HL-60 (cell line): ENCODE results near the gene RNF133.

Source experiments
- POLR2AphosphoS5 ChIP-seq: IDR thresholded peaks from 2 replicates; pipeline ENCODE4 v1.6.1; 2012; ENCODE audit warnings: low read depth
- TF ChIP-seq, protein P1 (sequence below): IDR thresholded peaks from one replicate; pipeline ENCODE4 v1.5.1; 2011; ENCODE audit warnings: low read length, control low read depth, inconsistent platforms; ENCODE audit not compliant: insufficient read depth

- TF ChIP-seq POLR2AphosphoS5 = no peak
- TF ChIP-seq, protein P1, sequence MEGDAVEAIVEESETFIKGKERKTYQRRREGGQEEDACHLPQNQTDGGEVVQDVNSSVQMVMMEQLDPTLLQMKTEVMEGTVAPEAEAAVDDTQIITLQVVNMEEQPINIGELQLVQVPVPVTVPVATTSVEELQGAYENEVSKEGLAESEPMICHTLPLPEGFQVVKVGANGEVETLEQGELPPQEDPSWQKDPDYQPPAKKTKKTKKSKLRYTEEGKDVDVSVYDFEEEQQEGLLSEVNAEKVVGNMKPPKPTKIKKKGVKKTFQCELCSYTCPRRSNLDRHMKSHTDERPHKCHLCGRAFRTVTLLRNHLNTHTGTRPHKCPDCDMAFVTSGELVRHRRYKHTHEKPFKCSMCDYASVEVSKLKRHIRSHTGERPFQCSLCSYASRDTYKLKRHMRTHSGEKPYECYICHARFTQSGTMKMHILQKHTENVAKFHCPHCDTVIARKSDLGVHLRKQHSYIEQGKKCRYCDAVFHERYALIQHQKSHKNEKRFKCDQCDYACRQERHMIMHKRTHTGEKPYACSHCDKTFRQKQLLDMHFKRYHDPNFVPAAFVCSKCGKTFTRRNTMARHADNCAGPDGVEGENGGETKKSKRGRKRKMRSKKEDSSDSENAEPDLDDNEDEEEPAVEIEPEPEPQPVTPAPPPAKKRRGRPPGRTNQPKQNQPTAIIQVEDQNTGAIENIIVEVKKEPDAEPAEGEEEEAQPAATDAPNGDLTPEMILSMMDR = no peak
These were observed 7.2 kb downstream of the RNF133 start for GRCh38 chr7:122691569-122692235.
